Measurements from ENCODE around the gene PNLIPRP3.

DNA sequence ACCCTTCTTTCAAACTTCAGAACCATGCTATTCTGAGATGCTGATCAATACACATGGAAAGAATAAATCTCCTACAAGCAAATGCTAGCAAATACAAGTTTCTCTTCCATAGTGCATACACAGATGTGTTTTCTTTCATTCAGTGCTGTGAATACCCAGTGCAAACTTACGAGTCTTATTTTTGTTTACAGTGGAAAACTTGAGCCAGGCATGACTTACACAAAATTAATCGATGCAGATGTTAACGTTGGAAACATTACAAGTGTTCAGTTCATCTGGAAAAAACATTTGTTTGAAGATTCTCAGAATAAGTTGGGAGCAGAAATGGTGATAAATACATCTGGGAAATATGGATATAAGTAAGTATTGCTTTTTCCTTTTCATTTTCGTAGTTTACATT lies 48.8 kb downstream of the PNLIPRP3 start:
- TF ChIP-seq, protein P1, sequence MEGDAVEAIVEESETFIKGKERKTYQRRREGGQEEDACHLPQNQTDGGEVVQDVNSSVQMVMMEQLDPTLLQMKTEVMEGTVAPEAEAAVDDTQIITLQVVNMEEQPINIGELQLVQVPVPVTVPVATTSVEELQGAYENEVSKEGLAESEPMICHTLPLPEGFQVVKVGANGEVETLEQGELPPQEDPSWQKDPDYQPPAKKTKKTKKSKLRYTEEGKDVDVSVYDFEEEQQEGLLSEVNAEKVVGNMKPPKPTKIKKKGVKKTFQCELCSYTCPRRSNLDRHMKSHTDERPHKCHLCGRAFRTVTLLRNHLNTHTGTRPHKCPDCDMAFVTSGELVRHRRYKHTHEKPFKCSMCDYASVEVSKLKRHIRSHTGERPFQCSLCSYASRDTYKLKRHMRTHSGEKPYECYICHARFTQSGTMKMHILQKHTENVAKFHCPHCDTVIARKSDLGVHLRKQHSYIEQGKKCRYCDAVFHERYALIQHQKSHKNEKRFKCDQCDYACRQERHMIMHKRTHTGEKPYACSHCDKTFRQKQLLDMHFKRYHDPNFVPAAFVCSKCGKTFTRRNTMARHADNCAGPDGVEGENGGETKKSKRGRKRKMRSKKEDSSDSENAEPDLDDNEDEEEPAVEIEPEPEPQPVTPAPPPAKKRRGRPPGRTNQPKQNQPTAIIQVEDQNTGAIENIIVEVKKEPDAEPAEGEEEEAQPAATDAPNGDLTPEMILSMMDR (conservative IDR thresholded peaks at IDR 0.05 in 1 of 2, IDR thresholded peaks at IDR 0.05 in 1 of 2; ENCODE audit: low read depth in 1 of 2, low read length in 2 of 2), result no peak
- TF ChIP-seq EZH2 (IDR thresholded peaks at IDR 0.05; ENCODE audit: low read length, missing control alignments), result no peak

All from fibroblast of lung (primary cell).